HG02943 (cell line): Measurements from ENCODE around the gene LSS.
"Not testable (repeated sequence)": the region's sequence is repeated elsewhere in the genome, so short reads cannot be mapped to it uniquely, and the experiment has no call there.

Experiments used
- ATAC-seq: cut with Tn5 transposase; IDR thresholded peaks from one replicate; pipeline ENCODE4 v1.9.1; 2021; ENCODE audit warnings: mild to moderate bottlenecking, low read depth, moderate library complexity; ENCODE audit not compliant: unreplicated experiment

Gene LSS

DNA sequence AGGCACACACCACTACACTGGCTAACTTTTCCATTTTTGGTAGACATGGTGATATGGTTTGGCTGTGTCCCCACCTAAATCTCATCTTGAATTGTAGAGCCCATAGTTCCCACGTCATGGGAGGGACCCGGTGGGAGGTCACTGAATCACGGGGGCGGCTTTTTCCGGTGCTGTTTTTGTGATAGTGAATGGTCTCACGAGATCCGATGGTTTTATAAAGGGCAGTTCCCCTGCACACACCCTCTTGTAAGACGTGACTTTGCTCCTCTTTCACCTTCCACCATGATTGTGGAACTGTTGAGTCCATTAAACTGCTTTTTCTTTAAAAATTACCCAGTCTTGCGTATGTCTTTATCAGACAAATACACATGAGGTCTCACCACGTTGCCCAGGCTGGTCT, 71.9 kb downstream of the LSS start:
- ATAC-seq: no peak

DNA sequence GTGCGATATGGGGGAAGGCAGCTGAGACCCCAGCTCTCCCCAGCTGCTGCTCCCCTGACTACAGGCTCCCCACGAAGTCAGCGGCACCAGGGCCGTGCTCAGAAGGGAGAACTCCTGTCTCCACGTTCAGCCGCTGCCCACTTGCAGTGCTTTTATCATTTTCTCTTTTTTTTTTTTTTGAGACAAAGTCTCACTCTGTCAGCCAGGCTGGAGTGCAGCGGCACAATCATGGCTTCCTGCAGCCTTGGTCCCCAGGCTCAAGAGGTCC, 72.3 kb downstream of the LSS start:
- no peak for ATAC-seq

DNA sequence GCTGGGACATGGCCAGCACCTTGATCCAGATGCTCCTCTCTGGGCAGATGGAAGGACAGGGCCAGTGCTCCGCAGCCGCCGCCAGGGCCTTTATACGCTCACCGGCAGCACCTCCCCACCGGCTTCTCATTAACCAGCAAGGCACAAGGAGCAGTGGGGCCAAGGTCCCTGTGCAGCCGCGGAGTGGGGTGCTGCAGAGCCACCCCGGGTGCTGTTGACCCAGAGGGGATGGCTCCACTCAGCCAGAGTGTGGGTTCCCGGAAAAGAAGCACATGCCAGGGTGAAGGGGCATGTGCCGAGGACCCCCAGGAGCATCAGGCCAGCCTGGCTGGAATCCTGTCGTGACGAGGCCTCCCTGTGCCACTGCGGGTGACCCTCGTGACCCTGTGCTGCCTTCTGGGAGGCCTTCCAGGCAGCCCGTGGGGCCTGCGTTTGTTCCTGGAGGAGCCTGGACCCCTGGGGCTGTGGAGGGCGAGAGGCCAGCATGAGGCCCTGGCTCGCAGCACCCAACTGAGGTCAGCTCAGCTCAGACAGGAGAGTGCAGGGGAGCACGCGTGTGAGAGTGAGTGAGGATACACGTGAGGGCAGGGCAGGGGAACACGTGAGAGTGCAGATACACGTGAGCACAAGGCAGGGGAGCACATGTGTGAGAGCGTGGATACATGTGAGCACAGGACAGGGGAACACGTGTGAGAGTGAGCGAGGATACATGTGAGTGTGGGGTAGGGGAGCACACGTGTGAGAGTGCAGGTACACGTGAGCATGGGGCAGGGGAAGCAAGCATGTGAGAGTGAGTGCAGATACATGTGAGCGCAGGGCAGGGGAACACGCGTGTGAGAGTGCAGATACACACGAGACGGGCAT, 72.8 kb downstream of the LSS start, which contains the start of gene FTCD:
Gene FTCD, minus strand, starts transcription at position 66 of the 864 bp plus-strand sequence. Its CDS starts 56 bp downstream, at position 10.
- no peak for ATAC-seq

DNA sequence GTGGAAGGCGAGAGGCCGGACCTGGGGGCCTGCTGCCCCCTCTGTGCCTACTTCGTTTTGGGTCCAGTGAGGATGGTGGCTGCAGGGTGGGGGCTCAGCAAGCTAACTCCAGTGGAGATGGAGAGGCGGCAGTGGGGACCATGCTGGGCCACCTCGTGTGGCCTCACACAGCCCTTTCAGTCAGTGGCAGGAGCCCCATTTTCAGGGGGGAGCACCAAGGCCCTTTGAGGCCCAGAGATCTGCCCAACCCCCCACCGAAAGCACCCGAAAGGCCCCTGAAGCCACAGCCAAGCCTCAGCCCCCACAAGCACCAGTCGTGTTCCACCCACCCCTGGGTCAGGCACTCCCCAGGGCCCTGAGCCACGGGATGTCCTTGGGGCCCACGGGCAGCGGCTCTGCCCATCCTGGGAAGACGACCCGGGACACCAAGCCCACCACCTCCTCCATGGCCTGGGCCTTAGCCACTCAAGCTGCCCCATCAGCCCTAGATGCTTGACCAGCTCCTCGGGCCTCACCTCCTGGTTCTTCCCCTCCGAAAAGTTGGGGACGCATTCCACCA, 73.5 kb downstream of the LSS start:
- ATAC-seq: no peak

DNA sequence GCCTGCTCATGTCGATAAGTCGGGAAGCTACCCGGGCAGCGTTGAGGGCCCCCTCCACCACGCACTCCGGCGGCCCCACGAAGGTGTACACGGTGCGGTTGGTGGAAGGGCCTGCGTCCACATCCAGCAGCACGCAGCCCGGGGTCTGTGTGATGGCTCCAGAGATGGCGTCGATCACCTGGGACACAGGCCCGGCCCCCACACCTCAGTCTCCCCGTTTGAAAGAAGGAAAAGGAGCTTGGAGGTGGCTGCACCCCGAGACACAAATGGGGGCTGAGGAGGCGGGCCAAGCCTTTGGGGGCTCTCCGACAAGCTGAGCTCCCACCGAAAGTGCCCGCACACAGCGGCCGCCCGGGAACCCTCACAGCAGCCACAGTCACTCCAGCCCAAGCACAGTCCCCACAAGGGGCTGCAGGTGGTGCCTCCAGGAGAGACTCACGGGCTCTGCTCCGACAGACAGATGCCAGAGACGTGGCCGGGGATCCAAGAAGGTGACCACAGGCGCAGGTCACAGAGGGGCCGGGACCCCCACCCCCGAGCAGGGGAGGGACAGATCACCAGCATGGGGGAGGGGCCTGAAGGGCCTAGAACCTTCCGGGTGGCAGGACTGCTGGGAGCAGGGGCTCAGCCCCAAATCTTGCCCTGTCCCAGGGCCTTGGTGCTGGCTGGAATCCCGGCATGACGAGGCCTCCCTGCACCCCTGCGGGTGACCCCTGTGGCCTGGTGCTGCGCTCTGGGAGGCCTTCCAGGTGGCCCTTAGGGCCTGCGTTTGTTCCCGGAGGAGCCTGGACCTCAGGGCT, 74.2 kb downstream of the LSS start:
- ATAC-seq: no peak

DNA sequence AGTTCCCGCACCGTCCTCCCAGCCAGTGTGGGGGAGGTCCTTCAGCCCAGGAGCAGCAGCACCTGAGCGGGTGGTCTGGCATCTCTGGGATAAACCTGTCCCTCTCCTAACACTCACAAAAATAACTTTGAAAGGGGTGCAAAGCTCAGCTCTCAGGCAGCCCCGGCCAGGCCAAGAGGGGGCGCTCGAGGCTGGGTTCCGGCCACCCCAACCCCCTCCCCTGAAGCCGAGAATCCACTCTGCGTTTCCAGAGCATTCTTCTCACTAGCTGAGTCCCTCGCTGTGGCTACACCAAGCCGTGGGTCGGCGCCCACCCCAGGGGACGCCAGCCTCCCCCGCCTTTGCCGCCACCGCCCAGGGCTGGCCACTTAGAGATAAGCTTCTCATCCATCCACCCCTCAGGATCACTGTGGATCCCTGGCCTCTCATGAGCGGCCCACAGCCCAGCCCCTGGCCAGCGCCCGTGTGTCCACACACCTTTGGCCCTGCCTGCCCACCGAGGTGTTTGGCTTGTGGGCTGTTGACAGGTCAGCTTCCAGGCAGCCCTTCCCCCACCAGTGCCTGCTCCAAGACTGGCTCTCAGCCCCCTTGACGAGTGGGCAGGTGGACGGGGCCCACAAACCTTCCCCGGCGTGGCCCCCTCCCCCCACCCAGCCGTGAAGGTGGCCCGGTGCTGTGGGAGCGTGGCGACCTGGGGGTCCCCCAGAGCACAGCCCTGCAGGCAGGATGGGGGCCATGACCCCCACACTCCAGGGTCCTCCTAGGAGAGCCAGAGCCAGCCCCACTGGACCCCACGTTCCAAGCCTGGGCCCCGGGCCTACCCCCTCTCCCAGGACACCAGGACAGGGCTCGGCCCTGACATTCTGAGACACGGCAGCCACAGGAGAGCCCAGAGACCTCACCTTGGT, 75.1 kb downstream of the LSS start:
- no peak for ATAC-seq

DNA sequence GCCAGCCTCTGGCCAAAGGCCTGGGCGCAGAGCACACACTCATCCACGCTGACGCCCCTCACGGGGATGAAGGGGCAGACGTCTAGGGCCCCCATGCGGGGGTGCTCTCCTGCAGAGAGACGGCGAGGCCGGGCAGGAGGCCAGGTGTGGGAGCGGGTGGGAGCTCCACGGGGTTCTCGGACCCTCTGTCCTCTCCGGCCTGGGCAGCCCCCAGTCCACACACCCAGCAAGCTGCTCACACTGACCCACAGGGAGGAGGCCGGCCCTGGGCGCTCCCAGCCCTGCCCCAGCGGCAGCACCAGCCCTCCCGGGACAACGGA, 75.7 kb downstream of the LSS start:
- ATAC-seq: no peak

DNA sequence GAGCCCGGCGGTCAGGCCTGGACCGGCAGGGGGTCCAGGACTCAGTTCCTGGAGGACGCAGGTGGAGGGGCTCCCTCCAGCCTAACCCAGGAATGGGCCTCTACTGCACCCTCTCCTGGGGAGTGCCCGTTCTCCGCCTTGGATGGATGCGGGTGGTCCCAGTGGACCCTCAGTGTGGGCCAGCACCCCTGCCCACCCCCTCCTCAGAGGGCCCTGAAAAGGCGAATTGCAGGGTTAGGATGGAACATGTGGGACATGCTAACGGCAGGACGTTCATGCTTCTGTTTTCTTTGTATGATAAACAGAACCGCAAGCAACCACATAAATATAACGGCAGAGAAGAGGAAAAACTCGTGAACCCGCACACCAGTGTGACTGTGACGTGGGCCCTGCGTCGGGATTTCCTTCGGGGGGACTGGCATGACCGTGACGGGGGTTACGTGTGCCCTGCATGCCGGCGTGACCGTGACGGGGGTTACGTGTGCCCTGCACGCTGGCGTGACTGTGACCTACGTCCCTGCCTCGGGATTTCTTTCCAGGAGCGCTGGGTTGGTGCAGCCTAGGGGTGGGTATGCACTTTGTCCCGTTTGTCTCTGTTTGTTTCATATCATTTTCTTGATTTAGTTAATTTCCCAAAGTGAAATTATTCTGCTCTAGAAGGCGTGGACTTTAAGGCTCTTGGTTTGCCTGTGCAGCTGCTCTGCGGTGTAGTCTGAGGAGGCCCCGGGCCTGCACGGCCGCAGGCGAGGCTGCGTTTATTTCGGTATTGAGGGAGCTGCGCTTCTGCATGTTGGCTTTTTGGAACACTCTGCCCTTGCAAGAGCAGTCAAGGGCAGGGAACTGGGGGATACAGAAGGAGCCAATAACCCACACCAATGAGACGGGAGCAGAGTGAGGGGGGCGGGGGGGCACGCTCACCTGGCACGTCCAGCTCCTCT, 76.3 kb downstream of the LSS start:
- no peak for ATAC-seq

DNA sequence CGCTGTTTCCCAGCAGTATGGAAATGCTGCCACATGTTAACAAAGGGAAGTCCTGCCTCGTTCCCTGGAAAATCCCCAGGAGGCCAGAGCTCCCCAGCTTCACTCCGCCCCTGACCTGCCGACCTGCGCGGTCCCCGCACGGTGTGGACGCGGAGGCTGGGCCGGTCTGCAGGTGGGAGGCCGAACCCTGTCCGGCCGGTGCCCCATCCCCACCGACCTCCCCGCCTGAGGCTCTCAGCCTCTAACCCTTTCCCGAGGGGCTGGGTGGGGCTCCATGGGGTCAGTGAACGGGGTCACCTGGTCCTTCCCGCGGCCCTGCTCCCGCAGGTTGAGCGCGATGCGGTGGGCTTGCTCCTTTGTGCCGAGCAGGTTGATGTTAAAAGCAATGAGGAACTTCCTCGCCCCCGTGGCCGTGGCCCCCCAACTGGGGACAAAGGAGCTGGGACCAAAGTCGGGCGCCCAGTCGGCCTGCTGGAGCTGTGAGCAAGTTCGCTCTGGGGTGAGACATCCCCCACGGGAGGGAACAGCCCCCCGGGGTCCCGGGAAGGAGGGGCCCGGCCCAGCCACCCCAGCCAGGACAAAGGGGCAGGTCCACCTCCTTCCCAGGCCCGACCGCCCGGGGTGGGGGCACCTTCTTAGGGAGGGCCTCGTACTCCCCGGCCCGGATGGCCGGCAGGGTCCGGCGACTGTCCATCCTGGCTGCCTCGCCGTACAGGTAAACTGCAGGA, 77.1 kb downstream of the LSS start:
- ATAC-seq: no peak

DNA sequence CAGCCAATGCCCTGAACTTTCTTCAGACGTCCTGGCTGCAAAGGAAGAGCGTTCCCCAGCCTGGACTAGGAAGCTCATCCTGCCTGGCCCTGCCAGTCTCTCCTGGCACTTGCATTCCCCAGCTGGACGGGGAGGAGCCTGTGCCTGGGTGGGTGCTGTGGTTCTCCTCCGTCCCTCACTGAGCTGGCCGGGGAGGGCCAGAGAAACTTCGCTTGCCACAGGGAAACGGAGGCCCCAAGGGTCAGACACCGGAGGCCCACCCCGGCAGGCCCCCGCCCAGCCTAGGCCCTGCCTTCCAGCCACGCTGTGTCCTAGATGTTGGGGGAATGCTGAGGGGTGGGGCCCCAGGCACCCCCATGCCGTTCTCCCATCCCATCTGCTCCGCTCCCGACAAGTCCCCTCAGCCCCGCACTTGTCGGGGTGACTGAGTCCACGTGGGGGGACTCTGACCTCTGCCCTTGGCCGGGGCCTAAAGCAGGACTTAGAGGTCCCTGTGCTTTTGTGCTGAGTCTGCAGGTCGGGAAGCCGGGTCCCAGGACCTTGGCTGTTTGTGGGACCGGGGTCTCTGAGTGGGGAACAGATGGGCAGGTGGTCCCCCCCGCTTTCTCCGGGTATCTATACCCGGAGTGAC, 78.0 kb downstream of the LSS start:
- no peak for ATAC-seq

DNA sequence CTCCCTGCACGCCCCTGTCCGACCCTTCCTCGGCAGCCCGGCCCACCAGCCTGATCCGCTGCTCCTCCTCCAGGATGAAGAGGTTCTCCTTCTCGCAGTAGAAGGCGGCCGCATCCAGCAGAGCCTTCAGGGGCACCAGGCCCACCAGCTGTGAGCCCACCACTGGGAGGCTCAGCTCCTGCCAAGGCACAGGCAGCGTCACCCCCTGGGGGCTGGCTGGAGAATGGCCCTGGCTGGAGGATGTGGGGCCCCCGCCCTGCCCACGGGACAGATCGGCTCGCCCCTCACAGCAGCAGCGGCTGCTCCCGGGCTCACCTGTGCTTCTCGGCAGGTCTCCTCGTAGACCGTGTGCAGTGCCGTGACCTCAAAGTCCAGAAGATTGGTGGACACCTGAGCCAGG, 78.5 kb downstream of the LSS start:
- ATAC-seq: no peak

DNA sequence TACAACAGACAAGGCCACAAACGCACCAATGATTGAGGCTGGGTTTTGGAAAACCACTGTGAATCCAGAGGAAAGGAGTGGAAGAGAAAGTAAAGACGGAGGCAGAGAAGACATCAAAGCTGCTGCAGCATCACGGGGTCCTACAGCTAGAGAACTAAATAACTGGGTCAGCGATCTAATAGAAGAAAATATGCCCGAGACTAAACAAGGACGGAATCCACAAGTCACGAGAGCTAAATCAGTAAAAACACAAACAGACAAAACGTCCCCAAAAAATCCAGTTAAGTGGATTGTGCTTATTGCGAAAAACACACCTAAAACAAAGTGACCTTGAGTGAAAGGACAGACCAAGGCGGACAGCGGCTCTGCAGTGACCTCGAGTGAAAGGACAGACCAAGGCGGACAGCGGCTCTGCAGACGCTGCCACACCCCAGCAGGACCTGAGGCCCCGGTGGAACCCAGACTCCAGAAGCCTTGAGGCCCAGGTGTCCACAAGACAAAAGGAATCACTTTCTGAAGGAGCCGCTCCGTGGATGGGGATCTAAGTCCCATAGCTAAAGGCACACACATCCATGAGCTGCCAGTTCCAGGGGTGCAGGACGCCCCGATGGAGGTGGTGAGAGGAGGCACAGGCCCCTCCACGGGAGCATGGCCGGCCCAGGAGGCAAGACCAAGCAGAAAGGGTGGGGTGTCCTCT, 79.2 kb downstream of the LSS start:
- no peak for ATAC-seq

DNA sequence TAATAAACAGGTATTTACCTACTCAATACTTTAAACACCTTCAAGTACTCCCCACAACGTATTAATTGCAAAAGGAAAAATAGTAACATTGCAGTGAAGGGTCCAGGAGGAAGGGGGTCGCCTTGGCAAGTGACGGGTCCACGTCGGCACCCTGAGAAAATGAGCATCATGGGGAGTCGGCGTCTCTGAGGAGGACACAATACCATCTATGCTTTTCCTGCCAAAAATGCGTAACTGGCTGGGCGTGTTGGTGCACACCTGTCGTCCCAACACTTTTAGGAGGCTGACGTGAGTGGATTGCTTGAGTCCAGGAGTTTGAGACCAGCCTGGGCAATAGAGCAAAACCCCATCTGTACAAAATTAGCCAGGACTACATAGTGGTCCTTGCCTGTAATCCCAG, 80.5 kb downstream of the LSS start:
- no peak for ATAC-seq

DNA sequence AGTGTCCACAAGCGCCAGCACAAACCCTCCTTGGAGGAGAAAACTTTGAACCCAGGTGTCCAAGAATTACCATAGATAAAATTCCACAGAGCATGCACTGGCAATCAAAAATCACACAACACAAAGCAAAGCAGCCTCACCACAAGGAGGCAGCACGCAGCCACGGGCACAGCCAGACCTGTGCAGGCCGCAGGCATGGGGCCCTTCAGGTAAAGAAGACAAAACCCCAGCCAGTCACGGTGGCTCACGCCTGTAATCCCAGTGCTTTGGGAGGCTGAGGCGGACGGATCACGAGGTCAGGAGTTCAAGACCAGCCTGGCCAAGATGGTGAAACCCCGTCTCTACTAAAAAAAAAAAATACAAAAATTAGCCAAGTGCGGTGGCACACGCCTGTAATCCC, 81.1 kb downstream of the LSS start:
- not testable (repeated sequence) for ATAC-seq

DNA sequence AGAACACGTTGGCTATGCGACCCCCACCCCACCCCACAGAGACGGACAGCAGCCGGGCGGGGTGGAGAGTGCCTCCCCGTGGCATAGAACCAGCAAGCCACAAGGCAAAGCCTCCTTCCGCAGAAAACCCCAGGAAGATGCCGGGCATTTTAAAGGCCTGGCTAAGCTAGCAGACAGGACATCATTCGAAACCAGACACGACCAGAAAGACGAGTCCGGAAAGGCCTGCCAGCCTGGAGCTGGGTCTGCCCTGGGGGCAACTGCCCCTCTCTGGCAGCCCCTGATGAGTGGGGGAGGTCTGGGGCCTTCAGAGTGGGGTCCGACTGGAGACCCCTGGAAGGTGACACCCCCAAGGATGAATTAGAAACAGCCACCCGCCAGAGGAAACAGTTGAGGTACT, 81.7 kb downstream of the LSS start:
- ATAC-seq: no peak

DNA sequence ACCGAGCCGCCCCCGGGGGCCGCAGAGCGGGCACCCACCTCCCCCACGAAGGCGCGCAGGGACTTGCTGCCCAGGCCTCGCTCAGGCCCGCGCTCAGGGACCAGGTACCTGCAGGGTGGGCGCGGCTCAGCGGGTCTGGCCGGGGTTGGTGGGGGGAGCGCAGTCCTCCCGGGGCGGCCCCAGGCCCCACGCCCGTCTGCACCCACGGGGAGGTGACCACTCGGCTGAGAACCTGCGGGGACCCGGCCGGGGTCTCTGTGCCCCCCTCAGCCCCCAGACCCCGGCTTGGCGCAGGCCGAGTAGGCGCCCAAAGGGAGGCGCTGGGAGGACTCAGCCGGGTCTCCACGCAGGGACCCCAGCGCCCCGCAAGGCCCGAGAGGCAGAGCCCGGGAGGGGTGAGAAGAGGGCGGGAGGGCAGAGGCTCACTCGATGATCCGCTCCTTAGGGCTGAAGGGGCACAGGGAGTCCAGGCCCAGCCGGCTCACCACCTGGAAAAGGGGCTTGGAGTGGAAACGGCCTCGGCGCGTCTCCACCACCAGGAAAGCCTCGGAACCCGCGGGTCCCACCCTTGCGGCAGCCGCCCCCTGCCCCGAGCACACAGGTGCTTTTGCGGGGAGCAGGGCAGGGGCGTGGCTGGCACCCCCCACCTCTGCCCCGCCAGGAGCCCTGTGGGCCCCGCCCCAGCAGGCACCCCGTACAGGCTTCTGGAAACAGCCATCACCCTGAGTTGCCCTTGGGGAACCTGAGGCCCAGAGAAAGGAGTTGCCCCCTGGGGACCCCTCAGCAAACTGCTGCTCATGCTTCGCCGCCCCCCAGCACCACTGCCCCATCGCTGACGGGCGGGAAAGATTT, 82.5 kb downstream of the LSS start:
- no peak for ATAC-seq

DNA sequence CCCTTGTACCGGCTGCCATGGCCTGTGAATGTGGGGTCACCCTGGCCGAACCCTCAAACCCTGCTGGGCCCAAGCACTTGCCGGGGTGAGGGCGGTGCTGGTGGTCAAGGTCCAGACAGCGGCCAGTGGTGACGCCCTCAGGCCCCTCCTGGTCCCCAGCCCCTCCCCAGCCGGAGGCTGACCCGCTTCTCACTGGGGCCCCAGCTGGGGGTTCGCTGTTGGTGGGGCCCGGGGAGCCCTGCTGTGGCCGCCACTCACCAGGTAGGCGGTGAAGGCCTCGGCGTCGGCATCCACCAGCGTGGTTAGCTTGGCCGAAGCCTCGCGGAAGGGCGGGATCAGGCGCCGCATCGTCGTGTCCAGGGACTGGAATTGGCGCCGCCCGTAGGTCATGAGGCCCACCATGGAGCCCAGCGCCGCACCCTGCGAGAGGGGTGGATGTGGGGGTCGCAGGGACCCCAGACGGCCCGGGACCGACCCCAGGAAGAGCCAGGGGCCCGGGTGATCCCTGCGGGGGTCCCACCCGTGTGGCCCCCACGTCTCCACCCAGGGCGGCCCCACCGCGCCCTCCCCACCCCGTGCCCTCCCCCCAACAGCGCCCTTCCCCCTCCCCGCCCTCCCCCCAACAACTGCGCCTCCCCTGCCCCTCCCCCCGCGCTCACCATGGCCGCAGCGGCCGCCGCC, 83.3 kb downstream of the LSS start:
- no peak for ATAC-seq
